HFFc6 (cell line): ENCODE measurements around the gene MINAR1. TPM values are rescaled to one million over a fixed set of nuclear protein-coding genes. Genes with fewer than 3 reads are reported as not detected.

ENCODE experiments used
- DNase-seq: peaks from one replicate; pipeline ENCODE4 v3.0.0-alpha.2; 2018
- H3K27ac Mint-ChIP-seq: 2 replicates; pipeline ENCODE4 v1.8.0; 2020; ENCODE audit warnings: mild to moderate bottlenecking, mixed read lengths
- H3K27me3 Mint-ChIP-seq: 2 replicates; pipeline ENCODE4 v1.8.0; 2021; ENCODE audit warnings: mild to moderate bottlenecking, moderate library complexity, mixed read lengths; ENCODE audit not compliant: insufficient read depth
- H3K36me3 Mint-ChIP-seq: 2 replicates; pipeline ENCODE4 v1.8.0; 2021; ENCODE audit warnings: low read depth, mixed read lengths
- H3K4me1 Mint-ChIP-seq: 2 replicates; pipeline ENCODE4 v1.8.0; 2020; ENCODE audit warnings: low read depth, mixed read lengths
- H3K4me3 Mint-ChIP-seq: 2 replicates; pipeline ENCODE4 v1.8.0; 2020; ENCODE audit warnings: mild to moderate bottlenecking, moderate library complexity, mixed read lengths
- H3K9me3 Mint-ChIP-seq: 2 replicates; pipeline ENCODE4 v1.8.0; 2020; ENCODE audit warnings: mild to moderate bottlenecking, mixed read lengths
- total RNA-seq, 6 experiments: library from RNA; stranded (reverse); fragmentation: NEBNext Ultra II Directional; extraction: Animal tissue kit (Norgen Biotek cat#: 25700); gene quantifications; 2 replicates in 1 of 6; 3 replicates in 5 of 6; pipeline ENCODE4 v1.2.3, GENCODE V29; 2021
- TF ChIP-seq, protein P1 (sequence below): fragments of 200-600 bp; sonication (generic); IDR thresholded peaks from 2 replicates; pipeline ENCODE4 v1.5.0; 2021; ENCODE audit warnings: antibody characterized with exemption, mild to moderate bottlenecking

MINAR1 gene
- total RNA-seq, 6 experiments from 2014 or later, result 0.35 to 0.62 (median 0.52) TPM

DNA sequence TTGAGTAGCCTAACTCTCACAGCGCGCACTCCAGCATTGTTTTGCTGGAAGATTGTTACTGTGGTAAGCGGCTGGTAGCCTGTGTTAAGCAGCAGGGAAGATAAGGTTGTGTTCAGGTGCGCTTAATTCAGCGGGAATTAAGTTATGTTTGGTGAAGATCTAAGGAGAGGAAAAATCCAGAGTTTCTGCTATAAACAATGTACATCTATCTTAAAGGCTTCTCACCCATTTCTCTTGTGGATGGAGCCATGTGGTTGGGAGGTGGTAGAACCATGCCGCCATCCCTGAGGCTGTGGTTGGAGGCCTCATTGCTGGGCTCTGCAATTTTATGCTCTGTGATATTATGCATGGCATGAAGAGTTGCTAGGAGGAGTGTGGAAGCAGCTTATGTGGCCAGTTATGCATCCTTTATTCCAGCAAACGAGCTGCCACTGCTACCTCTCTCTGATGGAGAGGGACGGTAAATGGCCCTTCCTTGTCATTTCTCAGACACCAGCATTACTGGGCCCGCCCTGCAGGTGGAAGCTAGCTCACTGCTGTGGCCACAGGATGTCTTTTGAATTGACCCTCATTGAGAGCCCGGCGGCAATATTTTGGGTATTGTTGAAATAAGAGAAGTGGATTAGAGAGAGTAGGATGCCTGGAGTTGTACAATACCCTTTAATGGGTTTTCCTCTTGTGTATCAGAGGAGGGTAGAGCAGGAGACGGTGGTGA is 1.3 kb downstream of the MINAR1 start:
- peaks cover 37% of the 10 kb centered on the region for H3K27me3 Mint-ChIP-seq
- DNase-seq, result no peak
- no peaks in the 10 kb centered on the region for H3K9me3 Mint-ChIP-seq
- H3K4me1 Mint-ChIP-seq, result peaks cover 5% of the 10 kb centered on the region
- TF ChIP-seq, protein P1, sequence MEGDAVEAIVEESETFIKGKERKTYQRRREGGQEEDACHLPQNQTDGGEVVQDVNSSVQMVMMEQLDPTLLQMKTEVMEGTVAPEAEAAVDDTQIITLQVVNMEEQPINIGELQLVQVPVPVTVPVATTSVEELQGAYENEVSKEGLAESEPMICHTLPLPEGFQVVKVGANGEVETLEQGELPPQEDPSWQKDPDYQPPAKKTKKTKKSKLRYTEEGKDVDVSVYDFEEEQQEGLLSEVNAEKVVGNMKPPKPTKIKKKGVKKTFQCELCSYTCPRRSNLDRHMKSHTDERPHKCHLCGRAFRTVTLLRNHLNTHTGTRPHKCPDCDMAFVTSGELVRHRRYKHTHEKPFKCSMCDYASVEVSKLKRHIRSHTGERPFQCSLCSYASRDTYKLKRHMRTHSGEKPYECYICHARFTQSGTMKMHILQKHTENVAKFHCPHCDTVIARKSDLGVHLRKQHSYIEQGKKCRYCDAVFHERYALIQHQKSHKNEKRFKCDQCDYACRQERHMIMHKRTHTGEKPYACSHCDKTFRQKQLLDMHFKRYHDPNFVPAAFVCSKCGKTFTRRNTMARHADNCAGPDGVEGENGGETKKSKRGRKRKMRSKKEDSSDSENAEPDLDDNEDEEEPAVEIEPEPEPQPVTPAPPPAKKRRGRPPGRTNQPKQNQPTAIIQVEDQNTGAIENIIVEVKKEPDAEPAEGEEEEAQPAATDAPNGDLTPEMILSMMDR, result no peak
- no peaks in the 10 kb centered on the region for H3K36me3 Mint-ChIP-seq
- H3K27ac Mint-ChIP-seq, result no peak overlapping the region
- H3K4me3 Mint-ChIP-seq, result peak overlapping the region; percentile 49; the same call in 1 of the 2 replicates

DNA sequence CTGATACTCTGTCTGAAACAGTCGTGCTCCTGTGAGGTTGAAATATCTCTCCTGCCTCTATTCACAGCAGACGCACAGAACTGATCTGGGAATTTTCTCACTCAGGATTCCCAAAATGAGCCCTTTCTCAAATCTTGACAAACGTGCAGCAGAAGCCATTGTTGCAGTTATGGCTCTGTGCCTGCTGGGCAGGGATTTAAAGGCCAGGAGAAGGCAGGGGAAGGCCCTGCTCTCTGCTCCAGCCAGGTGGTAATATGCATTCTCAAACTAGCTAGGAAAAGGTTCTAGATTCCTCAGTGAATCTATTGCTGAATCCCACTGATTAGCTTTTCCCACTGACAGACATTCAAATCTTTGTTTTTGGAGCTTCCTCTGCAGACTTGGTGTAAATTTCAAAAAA is 2.2 kb downstream of the MINAR1 start:
- TF ChIP-seq, protein P1, result no peak
- no peak for DNase-seq
- Mint-ChIP-seq H3K9me3 (no peaks in the 10 kb centered on the region), H3K27me3 (peaks cover 31% of the 10 kb centered on the region), H3K36me3 (no peaks in the 10 kb centered on the region), H3K27ac (no peak overlapping the region), H3K4me3 (no peak overlapping the region), H3K4me1 (peaks cover 5% of the 10 kb centered on the region)

DNA sequence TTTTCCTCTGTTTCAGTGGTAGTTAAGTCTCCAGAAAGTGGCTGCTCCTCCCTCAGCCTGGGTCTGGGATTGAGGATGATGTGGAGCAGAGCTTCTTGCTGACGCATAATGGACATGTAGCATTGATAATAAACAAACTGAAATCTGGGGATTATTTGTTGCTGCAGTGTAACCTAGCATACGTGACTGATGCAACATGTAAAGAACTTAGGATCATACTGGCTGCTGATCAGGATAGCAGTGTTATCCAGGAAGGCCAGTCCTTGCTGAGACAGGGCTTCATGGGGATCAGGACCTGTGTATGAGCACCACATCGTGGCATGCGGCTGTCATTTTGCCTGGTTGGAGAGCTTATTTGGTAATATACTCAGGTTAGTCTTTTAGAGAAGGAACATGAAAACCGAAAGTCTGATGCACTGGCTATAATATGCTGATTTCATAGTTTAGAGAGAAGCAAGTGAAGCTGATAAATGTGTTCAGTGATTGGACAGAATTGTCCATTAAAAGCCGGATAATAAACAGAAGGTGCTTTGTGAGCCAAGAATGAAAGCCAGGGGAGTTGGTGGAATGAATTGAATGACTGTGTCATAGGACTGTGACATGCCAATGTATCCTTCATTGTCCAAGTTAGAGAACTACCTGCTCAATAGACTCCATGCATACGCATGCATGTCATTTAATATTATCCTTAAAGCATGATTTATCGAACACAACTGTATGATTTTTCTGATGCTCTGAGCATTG is 4.1 kb downstream of the MINAR1 start:
- H3K27ac Mint-ChIP-seq, result no peak overlapping the region
- no peaks in the 10 kb centered on the region for H3K9me3 Mint-ChIP-seq
- H3K36me3 Mint-ChIP-seq, result no peaks in the 10 kb centered on the region
- TF ChIP-seq, protein P1, result no peak
- no peak for DNase-seq
- peaks cover 2% of the 10 kb centered on the region for H3K4me1 Mint-ChIP-seq
- H3K27me3 Mint-ChIP-seq, result peaks cover 25% of the 10 kb centered on the region
- no peak overlapping the region for H3K4me3 Mint-ChIP-seq

DNA sequence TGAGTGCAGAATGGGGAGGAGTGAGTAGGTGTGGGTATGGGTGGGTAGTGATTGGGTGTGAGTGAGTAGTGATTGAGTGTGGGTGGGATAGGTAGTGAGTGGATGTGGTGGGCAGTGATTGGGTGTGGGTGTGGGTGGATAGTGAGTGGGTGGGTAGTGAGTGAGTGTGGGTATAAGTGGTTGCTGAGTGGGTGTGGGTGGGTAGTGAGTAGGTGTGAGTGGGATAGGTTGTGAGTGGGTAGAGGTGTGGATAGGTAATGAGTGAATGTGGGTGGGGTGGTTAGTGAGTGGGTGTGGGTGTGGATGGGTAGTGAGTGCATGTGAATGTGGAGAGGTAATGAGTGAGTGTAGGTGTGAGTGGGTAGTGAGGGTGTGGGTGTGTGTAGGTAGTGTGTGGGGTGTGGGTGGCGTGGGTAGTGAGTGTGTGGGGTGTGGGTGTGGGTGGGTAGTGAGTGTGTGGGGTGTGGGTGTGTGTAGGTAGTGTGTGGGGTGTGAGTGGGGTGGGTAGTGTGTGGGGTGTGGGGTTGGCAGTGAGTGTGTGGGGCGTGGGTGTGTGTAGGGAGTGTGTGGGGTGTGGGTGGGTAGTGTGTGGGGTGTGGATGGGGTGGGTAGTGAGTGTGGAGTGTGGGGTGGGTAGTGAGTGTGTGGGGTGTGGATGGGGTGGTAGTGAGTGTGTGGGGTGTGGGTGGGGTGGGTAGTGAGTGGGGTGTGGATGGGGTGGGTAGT is 5.3 kb downstream of the MINAR1 start:
- TF ChIP-seq, protein P1, result no peak
- no peaks in the 10 kb centered on the region for H3K9me3 Mint-ChIP-seq
- no peaks in the 10 kb centered on the region for H3K36me3 Mint-ChIP-seq
- no peak for DNase-seq
- peaks cover 24% of the 10 kb centered on the region for H3K27me3 Mint-ChIP-seq
- no peak overlapping the region for H3K4me3 Mint-ChIP-seq
- no peaks in the 10 kb centered on the region for H3K4me1 Mint-ChIP-seq
- H3K27ac Mint-ChIP-seq, result no peak overlapping the region

DNA sequence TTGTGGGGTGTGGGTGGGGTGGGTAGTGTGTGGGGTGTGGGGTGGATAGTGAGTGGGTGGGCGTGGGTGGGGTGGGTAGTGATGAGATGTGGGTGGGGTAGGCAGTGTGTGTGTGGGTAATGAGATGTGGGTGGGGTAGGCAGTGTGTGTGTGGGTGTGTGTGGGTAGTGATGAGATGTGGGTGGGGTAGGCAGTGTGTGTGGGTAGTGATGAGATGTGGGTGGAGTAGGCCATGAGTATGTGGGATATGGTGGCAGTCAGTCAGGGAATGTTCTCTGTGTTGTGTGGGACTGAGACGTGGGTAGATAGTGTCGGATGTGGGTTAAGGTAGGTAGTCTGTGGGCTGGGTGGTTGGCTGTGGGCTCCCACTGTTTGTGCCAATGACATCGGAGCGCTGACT is 7.1 kb downstream of the MINAR1 start:
- DNase-seq, result no peak
- H3K4me1 Mint-ChIP-seq, result no peaks in the 10 kb centered on the region
- no peak overlapping the region for H3K4me3 Mint-ChIP-seq
- H3K36me3 Mint-ChIP-seq, result no peaks in the 10 kb centered on the region
- H3K27ac Mint-ChIP-seq, result no peak overlapping the region
- peaks cover 8% of the 10 kb centered on the region; the same call in 1 of the 2 replicates for H3K27me3 Mint-ChIP-seq
- no peaks in the 10 kb centered on the region for H3K9me3 Mint-ChIP-seq
- TF ChIP-seq, protein P1, result no peak
